Measurements from ENCODE around the gene GRSF1.
"Not testable (repeated sequence)": the region's sequence is repeated elsewhere in the genome, so short reads cannot be mapped to it uniquely, and the experiment has no call there.

The GRSF1 gene

DNA sequence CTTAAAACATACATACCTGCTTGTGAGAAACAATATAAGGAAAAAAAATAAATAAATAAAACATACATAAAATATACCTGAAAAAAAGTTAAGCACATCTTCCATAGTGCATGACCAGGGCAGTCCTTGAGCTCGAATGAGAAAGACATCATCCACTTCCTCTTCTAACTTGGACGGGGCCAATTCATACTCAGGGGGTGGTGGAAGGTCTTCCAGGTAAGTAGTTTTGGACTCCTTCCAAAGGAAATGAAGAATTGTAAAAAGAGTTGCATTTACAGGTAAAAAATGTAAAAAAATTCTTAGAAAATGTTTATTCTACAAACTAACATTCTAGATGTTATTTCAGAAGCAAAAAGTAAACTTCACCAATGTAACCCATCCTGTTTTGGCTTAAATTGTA is 3.6 kb downstream of the GRSF1 start:
- in situ Hi-C loops (cut with HindIII; ENCODE audit: low sequenced_read_pairs) = no loop called here

DNA sequence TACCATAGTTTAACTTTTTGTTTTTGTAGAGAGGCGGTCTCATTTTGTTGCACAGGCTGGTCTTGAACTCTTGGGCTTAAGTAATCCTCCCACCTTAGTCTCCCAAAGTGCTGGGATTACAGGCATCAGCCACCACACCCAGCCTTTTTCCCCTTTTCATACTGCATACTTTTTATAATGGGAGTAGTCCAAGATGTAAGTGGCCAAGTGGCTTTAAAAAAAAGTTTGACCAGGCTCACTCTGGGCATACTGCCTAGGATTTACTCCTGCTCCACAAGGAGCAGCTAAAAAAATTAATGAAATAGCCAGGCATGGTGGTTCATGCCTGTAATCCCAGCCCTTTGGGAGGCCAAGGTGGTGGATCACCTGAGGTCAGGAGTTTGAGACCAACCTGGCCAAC is 6.0 kb downstream of the GRSF1 start:
- in situ Hi-C loops (cut with HindIII; ENCODE audit: low sequenced_read_pairs) = no loop called here

DNA sequence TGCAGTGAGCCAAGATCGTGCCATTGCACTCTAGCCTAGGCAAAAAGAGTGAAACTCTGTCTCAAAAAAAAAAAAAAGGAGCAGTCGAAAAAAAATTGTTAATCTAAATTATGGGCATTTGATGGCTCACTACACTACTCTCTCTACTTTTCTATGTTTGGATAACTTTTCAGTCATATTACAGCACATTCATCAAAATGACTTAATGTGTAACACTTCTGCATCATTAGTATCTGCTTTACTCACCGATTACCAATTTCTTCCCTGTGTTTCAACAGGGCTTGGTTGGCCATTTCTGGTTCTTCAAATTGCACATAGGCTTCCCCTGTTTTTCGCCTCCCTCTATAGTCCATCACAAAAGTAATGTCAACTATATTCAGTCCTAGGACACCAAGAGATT is 8.4 kb downstream of the GRSF1 start:
- in situ Hi-C loops (cut with HindIII; ENCODE audit: low sequenced_read_pairs) = no loop called here

DNA sequence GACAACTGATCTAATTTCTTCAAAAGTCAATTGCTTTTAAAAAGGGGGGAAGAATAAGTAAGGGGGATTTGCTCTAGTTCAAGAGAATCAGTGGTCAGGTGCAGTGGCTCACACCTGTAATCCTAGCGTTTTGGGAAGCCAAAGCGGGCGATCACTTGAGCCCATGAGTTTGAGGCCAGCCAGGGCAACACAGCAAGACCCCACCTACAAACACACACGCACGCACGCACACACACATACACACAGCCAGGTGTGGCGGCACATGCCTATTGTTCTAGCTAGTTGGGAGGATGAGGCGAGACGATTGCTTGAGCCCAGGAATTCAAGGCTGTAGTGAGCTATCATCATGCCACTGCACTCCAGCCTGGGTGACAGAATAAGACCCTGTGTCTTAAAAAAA is 9.6 kb downstream of the GRSF1 start:
- in situ Hi-C loops (cut with HindIII; ENCODE audit: low sequenced_read_pairs) = no loop called here

DNA sequence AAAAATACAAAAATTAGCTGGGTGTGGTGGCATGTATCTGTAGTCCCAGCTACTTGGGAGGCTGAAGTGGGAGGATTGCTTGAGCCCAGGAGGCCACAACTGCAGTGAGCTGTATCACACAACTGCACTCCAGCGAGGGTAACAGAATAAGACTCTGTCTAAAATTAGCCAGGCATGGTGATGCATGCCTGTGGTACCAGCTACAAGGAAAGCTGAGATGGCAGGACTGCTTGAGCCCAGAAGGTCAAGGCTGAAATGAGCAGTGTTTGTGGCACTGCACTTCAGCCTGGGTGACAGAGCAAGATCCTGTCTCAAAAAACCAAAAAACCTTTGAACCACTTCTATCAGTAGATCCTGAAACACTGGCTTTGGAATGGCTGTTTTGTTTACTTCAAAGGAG is 10.2 kb downstream of the GRSF1 start:
- in situ Hi-C loops (cut with HindIII; ENCODE audit: low sequenced_read_pairs) = no loop called here

DNA sequence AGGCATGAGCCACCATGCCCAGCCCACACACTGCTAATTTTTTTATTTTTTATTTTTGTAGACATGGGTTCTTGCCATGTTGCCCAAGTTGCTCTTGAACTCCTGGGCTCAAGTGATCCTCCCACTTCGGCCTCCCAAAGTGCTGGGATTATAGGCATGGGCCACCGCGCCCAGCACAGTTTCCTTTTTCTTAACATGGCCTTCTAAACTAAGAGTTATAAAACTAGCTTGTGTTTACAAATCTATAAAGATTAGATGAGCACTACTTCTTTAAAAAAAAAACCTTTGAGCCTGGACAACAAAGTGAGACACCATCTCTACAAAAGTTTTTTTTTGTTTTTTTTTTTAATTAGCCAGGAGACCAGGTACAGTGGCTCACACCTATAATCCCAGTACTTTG is 10.7 kb downstream of the GRSF1 start:
- in situ Hi-C loops (cut with HindIII; ENCODE audit: low sequenced_read_pairs) = no loop called here

DNA sequence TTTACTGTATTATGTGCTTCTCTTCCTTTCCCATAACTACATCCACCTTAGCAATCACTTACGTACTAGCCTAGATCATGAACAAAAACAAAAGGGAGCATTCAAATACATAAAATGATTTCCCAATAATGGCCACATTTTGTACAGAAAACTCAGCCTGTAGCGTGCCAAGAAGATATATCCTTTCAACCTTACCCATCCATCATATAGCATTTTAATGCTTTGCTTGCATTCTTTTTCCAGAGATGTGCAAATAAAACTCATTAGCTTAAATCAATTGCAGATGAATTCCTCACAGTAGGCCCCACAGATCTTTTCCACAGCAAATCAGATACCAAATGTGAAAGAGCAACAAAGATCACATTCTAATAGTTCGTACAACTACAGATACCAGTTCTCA is 20.8 kb downstream of the GRSF1 start:
- in situ Hi-C loops (cut with HindIII; ENCODE audit: low sequenced_read_pairs) = no loop called here

DNA sequence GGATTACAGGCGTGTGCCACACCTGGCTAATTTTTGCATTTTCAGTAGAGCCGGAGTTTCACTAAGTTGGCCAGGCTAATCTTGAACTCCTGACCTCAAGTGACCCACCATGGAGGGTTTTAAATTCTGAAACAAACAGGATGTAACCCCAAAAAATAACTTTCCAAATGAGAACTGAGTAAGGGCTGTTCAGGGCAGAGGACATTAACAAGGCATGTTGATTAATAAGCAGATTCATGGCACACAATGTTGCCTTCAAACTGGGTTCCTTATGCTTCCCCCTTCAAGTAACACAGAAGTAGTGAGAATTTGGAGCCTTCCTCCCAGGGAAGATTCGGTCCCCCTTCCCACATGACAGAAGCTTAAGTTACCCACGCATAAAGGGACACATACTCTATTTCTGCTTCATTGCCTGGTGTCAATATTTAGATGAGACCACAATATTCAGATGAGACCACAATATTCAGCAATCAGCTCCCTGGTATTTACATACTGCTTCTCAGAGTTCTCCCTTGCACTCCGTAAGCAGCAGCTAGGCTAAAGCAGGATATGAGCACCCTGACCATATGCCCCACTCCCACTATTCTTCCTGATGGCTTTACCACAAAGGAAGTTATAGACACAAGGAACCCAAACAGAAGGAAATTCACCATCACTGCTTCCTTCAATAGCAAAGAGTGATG is 21.4 kb downstream of the GRSF1 start:
- in situ Hi-C loops (cut with HindIII; ENCODE audit: low sequenced_read_pairs) = no loop called here

DNA sequence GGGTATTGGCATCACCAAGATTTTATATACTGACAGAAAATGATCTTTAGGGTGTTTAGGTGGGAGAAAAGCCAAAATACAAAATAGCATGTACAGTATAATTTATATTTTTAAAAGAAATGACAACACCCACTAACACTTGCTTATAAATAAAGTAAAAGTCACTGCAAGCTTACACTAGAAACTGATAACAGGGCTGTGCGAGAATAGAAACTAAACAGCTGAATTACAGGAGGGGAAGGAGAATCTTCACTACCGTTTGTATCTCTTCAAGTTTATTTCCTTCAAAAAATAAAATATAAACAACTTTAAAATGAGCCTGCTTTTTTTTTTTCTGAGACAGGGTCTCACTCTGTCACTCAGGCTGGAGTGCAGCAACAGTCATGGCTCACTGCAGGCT is 22.8 kb downstream of the GRSF1 start:
- in situ Hi-C loops (cut with HindIII; ENCODE audit: low sequenced_read_pairs) = no loop called here

DNA sequence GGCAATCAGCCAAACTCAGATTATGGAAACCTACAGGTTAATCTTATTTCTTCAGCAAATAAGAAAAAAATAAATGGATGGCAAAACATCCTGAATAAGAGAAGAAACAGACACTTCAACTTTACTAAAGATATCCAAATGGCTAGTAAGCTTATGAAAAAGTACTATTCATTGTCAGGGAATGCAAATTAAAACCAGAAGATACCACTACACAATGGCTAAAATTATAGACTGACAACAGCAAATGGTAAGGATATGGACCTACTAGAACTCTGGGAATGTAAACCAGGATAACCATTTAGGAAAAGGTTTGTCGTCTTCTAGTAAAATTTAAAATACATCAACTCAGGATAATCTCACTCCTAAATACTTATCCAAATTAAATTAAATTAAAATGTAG is 24.3 kb downstream of the GRSF1 start:
- in situ Hi-C loops (cut with HindIII; ENCODE audit: low sequenced_read_pairs) = no loop called here

DNA sequence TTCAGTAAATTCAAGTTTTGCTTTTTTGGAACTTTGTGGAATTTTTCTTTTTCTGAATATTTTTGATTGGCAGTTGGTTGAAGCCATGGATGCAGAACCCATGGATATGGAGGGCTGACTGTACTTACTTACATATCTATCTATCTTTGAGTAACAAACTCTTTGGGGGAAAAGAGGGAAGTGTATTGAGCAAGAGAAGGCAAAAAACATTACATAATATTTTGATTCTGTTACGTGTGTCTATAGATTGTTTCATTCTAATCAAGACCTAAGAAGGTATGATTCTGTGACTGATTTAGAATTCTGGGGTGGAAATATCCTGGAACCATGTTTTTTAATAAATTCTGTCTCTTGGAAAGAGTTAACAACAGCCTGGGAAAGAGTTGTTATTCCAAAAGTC is 31.5 kb downstream of the GRSF1 start:
- in situ Hi-C loops (cut with HindIII; ENCODE audit: low sequenced_read_pairs) = no loop called here

DNA sequence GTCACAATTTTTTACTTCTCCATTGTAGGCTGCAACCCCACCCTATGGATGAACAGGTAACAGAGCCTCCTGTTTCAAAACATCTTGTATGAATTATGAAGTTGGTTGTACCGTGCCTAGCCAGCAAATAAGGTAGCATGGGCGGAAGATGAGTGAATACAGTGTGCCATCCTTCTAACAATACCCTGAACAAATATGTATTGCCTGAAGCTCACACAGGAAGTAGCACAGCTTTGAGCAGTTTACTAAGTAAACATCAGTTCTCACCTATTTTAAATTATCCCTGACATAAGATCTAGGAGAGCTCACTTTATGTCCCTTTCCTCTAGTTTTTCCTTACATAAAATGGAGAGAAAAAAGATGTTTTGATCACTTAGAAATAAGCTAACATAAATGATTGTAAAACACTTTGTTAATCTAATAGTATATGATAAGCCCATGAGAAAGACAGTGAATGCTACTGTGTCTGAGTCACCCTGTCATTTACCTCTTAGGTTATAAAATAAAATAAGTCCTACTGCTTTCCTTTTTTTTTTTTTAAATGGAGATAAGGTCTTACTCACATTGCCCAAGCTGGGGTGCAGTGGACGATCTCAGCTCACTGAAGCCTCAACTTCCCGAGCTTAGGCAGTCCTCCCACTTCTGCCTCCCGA is 36.6 kb downstream of the GRSF1 start:
- in situ Hi-C loops (cut with HindIII; ENCODE audit: low sequenced_read_pairs) = no loop called here

DNA sequence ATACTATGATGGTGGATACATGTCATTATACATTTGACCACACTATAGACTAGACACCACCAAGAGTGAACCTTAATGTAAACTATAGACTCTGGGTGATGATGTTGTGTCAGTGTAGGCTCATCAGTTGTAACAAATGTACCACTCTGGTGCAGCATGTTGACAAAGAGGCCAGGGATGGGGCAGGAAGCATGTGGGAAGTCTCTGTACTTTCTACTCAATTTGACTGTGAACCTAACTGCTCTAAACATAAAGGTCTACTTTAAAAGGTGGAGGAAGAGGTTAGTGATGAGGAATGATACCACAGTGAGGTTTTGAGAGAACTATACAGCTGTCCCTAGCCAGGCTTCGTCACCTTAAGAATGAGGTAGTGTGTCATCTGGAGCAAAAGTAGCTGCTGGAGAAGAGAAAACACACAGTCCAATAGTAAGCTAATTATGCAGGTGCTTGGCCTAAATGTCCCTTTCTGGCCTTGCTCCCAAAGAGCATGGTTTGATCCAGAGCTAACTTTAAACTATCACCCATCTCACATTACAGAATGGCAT is 38.4 kb downstream of the GRSF1 start:
- in situ Hi-C loops (cut with HindIII; ENCODE audit: low sequenced_read_pairs) = no loop called here

DNA sequence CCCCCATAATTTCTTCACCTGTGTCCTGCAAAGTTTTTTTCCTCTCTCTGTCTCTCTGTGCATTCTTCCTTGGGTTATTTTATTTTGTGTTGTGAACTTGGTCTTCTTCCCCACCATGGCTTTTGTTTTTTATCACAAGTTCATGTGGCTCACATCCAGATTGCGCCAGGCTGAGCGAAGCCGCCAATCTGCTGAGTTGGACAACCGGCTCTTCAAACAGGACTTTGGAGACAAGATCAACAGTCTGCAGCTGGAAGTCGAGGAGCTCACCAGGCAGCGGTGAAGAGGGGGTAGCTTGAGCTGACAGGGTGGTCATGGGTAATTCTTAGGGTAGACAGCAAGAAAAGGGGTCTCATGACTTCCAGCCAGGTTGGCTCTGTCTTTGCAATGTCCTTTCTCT is 46.1 kb downstream of the GRSF1 start:
- in situ Hi-C loops (cut with HindIII; ENCODE audit: low sequenced_read_pairs) = no loop called here

DNA sequence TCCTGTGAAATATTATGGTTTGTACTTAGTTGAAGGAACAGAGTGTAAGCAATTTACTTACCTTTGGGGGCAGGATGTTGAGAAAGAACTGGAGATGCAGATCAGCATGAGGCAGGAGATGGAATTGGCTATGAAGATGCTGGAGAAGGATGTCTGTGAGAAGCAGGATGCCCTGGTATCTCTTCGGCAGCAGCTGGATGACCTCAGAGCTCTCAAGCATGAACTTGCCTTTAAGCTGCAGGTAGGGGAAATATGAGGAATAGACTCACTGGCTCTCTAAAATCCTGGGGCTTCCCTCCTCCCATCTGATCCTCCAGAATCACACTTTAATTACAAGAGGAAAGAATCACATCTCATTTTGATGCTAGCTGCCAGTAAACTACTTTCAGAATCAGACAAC is 51.0 kb downstream of the GRSF1 start:
- in situ Hi-C loops (cut with HindIII; ENCODE audit: low sequenced_read_pairs) = no loop called here

DNA sequence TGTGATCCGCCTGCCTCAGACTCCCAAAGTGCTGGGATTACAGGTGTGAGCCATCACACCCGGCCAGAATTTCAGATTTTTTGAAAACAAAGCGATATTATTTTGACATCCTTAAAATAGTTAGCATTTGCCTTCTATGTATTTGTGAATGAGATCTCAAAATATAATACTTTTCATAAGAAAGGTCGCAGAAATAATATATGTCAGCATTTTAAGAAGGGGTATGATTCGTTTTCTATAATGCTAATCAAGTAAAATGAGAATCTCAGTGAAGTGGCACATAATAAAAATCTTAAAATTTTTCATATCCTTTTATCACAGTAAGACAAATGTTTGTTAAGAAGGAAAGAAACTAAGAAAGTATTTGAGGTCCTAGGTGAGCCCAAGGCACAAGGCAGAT is 52.2 kb downstream of the GRSF1 start:
- in situ Hi-C loops (cut with HindIII; ENCODE audit: low sequenced_read_pairs) = no loop called here

DNA sequence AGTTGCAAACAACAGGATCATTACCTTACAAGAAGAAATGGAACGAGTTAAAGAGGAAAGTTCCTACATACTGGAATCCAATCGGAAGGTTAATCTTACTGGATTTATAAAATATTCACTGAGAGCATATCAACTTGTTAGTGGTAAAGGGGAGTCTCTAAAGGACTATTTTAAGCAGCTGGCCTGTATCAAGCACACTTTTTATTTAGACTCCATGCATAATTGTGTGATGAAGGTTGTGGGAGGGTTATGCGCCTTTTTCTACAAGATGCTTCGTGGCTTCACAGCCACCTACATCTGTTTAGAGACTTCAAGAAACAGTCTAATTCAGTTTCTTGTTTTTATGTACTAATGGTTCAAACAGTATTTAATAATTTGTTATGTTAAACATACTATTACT is 56.6 kb downstream of the GRSF1 start:
- in situ Hi-C loops (cut with HindIII; ENCODE audit: low sequenced_read_pairs) = no loop called here

DNA sequence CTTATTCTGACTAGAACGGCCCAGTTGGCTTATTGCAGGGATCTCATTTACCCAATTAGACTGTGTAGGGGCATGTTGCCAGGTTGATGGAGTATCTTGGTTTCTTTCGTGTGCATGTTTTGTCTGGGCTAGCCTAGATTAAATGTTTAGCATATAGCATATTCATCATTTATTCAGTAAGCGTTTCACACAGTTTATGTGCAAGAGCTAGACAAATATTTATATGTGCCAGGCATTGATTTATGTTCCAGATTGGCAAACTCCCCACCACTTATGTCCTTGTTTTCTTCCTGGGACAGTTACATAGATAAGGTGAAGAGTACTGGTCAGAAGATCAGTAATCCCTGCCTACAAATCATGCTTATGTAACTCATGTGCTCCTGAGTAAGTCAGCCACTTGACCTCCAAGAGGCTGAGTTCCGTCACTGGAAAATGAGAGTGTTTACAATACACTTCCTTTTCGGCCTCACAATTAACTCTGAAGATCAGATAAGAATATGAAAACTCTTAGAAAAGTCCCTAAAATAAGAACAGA is 60.7 kb downstream of the GRSF1 start:
- in situ Hi-C loops (cut with HindIII; ENCODE audit: low sequenced_read_pairs) = no loop called here

DNA sequence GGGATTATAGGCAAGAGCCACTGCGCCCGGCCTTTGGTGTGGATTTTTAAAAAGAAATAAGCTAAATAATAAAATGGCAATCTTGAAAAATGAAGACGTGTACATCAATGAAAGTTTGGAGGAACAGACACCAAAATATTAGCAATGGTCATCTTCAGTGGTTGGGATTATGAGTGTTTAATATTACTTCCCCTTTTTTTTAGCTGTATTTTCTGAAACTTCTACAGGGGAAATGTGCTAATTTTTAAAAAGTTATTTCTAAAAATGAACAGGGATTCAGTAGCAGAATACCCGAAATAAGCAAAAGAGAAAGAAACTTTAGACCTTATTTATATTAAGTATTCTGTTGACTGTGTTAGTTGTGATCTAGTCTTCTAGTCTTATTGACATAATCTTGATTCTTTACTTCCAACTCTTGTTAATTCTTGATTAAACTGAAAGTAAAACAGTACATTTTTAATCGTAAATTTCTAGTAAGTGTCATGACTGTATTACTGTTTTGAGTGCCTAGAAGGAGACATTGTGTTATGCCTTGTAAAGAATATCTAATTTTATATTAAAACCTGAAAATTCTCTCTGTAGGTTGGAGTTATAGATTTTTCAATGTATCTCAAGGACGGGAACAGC is 66.6 kb downstream of the GRSF1 start:
- in situ Hi-C loops (cut with HindIII; ENCODE audit: low sequenced_read_pairs) = no loop called here

DNA sequence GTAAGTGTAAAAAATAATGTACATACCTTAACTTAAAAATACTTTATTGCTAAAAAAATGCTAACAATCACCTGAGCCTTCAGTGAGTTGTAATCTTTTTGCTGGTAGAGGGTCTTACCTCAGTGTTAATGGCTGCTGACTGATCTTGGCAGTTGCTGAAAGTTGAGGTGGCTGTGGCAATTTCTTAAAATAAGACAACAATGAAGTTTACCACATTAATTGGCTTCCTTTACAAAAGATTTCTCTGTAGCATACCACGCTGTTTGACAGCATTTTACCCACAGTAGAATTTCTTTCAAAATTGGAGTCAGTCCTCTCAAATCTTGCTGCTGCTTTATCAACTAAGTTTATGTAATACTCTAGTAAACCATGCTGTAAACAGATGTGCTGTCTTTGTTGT is 70.3 kb downstream of the GRSF1 start:
- in situ Hi-C loops (cut with HindIII; ENCODE audit: low sequenced_read_pairs) = not testable (repeated sequence)

DNA sequence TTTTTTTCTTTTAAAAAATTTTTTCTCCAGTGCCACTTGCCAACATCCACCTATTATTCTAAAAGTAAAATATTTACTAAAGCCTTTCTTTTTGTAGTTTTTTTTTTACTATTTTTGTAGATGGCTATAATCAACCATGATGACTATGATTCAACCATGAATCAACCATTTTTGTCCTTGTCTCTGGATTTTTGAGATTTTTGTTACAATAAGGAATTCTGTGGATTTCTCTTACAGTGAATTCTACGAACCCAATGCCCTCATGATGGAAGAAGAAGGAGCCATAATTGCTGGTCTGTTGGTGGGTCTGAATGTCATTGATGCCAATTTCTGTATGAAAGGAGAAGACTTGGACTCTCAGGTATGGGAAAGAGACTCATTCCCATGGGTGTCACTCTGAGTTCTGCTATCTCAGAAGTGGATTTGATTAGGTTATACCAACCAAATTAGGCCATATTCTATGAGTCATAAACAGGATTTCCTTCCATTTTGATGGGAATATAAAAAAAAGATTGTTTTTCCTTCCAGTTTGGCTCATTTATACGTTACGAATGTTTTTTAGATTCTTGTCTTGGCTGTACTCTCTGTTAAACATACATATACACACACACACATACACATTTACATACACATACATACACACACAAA is 71.3 kb downstream of the GRSF1 start:
- in situ Hi-C loops (cut with HindIII; ENCODE audit: low sequenced_read_pairs) = no loop called here

All from DLD1 (cell line).